Activated CD4-positive, alpha-beta T cell treated with anti-CD3 and anti-CD28 coated beads for 1 hour (primary cell): ENCODE results near the gene EVX2.

Experiments used
- DNase-seq: peaks from one replicate; pipeline ENCODE4 v3.0.0-alpha.2; 2020

Gene EVX2

DNA sequence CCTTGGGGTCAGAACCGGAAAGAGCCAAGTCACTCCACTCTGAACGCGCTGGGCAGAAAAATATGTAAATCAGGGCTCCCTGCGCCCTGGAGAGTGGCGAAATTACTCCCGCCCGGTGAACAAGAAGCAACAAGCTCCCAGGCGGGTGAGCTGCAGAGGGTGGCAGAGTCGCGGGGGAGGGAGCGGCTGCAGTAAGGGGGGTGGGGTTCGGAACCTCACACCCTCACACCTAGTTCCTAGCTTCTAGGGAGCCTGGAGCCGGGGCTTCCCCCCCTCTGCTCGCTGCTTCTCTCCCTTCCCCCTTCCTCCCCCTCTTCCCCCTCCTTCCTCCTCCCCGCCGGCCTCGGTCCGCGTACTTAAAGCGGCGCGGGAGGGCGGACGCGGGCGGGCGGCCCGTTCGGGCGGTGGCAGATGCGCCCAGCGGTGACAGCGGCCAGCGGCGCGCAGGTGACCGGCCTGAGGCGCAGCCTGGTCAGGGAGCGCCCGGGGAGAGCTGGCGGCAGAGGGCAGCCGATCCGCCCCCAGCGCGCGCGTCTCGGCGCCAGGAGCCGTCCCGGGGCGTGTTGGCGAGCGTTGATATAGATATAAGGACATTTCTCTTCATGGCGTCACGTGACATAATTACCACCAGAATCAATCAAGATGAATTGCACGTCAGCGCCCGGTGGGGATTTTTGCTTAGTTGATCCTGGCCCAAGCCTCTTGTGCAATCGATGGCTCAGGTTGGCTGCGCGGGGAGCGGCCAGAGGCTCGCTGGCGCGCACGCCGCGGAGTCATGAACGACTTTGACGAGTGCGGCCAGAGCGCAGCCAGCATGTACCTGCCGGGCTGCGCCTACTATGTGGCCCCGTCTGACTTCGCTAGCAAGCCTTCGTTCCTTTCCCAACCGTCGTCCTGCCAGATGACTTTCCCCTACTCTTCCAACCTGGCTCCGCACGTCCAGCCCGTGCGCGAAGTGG lies 23.1 kb upstream of the EVX2 start, which contains the start of gene HOXD11:
TSS of gene HOXD11 (plus strand) at position 700 of the 959 bp plus-strand sequence. CDS start at position 776, 76 bp downstream.
- DNase-seq: no peak

GRCh38 chr2:176105730-176106580 lies 22.2 kb upstream of the EVX2 start:
- DNase-seq: no peak

GRCh38 chr2:176105078-176105729 lies 21.4 kb upstream of the EVX2 start:
- DNase-seq: no peak

DNA sequence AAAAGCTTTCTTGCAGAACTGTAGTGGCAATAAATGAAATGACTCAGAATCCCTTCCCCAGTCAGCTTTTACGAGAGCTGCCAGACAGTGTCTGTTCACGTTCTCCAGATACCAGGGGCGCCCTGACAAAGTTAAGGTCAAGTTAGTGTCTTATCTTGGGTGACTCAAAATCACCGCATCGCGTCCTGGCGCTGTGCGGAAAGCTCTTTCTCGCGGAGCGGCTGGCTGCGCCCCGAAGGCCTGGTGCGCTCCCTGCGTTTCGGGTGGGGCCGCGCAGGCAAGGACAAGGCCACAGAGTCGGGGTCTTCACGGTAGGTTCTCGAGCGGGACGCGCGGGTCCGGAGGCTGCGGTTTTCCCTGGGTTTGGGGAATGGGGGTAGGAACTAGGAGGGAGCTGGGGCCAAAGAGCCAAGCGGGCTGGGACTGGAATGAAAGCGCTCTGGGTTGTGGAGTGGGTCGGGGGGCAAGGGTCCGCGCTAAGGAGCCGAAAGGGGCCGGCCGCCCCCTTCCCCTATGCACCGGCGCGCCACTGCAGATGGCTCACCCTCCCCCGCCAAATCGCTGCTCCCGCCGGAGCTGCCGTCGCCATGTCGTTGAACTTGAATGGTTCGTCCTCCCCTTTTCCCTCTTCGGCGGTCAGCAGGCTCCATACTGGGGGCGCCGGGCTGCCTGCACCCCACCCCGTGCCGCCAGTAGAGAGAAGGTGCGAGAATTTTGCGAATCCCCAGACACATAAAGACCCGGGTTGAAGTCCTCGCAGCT lies 20.7 kb upstream of the EVX2 start:
- no peak for DNase-seq

GRCh38 chr2:176103742-176104315 lies 20.1 kb upstream of the EVX2 start:
- no peak for DNase-seq

GRCh38 chr2:176103194-176103593 lies 19.4 kb upstream of the EVX2 start:
- DNase-seq: no peak

GRCh38 chr2:176102309-176102866 lies 18.6 kb upstream of the EVX2 start:
- DNase-seq: no peak

- no peak for DNase-seq
Observed at GRCh38 chr2:176101842-176102241, 18.1 kb upstream of the EVX2 start.

DNA sequence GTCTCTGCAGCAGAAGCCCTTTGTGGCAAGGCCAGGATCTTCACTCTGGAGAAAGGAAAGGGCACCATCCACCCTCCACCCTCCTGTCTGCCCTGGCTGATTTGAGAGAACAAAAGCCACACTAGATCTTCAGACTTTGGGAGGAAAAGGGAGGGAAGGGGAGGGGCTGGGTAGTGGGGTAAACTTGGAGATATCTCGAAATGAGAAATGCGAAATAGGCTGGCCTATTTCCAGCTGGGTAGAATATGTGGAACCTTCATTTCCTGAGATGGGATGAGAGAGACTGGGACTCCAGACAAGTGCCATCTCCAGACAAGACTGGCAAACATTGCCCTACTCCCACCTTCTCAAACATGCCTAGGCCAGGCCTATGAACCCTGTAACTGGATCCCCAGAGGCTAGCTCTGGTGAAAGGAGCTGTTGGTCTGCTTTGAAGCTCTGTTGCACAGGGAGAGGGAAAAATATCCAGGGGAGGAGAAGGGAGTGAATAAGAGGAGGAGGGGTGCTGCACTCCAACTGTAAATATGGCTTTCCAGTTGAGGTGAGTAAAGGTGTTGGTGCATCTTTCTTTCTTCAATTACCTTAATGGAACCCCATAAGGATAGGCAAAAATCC lies 17.6 kb upstream of the EVX2 start:
- DNase-seq: no peak

- DNase-seq: no peak
Observed at GRCh38 chr2:176100547-176101140, 16.9 kb upstream of the EVX2 start.

DNA sequence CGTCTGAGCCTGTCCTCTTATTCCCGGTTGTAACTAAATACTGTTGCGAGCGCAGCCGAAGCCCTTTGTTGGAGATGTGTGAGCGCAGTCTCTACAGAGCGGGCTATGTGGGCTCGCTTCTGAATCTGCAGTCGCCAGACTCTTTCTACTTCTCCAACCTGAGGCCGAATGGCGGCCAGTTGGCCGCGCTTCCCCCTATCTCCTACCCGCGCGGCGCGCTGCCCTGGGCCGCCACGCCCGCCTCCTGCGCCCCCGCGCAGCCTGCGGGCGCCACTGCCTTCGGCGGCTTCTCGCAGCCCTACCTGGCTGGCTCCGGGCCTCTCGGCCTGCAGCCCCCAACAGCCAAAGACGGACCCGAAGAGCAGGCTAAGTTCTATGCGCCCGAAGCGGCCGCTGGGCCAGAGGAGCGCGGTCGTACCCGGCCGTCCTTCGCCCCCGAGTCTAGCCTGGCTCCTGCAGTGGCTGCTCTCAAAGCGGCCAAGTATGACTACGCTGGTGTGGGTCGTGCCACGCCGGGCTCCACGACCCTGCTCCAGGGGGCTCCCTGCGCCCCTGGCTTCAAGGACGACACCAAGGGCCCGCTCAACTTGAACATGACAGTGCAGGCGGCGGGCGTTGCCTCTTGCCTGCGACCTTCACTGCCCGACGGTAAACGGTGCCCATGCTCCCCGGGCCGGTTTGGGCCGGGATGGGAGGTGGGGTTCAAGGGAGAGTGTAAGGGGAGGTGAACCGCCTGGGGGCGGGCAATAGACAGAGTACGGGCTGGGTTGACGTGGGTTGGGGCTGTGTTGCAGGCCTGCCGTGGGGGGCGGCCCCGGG lies 16.2 kb upstream of the EVX2 start, which contains the start of gene HOXD12:
TSS of gene HOXD12 (plus strand) at position 68 of the 819 bp plus-strand sequence. CDS start at position 75, 7 bp downstream.
- DNase-seq: no peak

GRCh38 chr2:176099159-176099727 lies 15.5 kb upstream of the EVX2 start:
- DNase-seq: no peak

DNA sequence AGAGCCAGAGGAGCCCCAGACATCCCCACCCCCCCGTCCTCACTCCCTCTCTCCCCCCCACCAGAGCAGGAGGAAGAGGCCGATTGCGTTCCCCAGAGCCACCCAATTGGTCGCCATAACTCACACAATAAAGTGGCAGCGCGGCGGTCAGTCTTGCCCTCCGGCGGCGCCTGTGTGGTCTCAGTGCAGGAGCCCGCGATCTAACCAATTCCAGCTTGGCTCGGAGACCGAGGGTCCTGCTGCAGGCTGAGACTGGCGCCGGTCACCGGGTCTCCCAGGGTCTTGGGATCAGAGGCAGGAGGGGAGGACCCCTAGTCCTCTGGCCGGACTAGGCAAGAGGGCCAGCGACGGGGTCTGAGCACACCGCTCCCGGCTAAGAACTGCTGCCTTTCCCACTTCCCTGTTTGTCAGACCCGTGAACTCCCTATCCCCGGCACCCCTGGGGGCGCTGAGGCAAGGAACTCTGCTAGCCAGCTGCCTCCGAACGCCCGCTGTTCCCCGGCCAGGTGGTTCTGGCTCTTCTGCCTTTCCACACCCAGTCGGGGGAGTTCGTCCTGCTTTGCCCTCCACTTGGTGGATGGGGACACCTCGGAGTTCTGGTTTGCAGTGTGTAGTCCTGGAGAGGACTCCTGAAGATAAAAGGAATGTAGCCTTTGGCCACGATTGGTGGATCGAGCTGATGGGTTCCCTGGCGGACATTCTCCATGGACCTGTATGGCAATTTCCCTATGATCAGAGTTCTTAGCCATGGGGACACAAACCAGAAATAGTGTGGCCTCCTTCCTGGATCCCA lies 14.8 kb upstream of the EVX2 start:
- no peak for DNase-seq

GRCh38 chr2:176097820-176098365 lies 14.1 kb upstream of the EVX2 start:
- no peak for DNase-seq

- peak; percentile 36 for DNase-seq
Observed at GRCh38 chr2:176096986-176097819, 13.4 kb upstream of the EVX2 start.

DNA sequence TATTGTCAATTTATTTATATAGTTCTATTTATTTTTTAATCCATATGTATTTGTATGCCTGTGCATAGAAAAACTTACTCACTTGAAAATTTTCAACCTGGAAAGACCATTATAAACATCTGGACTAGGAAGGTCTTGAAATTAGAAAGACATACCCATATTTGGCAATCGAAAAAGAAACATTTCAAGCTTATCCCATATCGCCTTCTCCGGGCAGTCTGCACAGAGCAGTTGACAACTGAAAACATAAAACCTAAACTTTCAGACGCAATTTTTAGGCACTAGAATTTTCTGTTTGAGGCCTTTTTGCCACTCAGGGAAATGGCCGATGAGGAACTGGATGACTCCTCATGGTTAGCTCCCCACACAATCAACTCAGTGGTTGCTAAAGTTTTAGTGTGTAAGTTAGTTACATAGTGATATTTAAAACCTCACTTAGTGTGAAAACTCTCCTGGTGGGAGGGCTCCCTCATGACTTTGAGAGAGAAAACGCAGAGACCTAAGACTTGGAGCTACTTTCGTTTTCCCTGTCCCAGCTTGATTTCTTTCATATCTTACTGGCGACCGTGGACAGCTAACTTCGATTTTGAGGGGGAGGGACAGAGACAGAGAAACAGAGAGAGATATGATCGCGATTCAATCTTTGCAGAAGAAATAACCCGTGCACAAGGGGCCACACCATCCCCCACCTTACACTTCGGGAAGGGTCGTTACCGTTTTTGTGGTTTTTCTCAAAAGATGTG lies 12.7 kb upstream of the EVX2 start:
- no peak for DNase-seq
